AG04450 (cell line): ENCODE results near the gene AKAP12. TPM values are rescaled to one million over a fixed set of nuclear protein-coding genes. Genes with fewer than 3 reads are reported as not detected.

ENCODE experiments used
- CTCF ChIA-PET: fragments of 300-600, 350-600 bp; formaldehyde crosslinking; extraction: SDS; loops from one replicate; lab custom pipeline; 2022; ENCODE audit warnings: antibody characterized with exemption, inconsistent platforms; lab: Charles Lee
- POLR2A ChIA-PET: fragments of 350-600 bp; formaldehyde crosslinking; extraction: SDS; loops from one replicate; lab custom pipeline; 2021; ENCODE audit warnings: antibody characterized with exemption, inconsistent platforms; lab: Yijun Ruan, JAX
- DNase-seq: peaks from one replicate; pipeline ENCODE4 v3.0.0-alpha.2; 2011; ENCODE audit warnings: low read depth, low spot score
- H3K27ac ChIP-seq: one replicate; pipeline ENCODE4 v1.5.1; 2012; ENCODE audit warnings: low read depth, low read length, control low read depth
- H3K27me3 ChIP-seq: one replicate; pipeline ENCODE4 v1.6.0; 2012; ENCODE audit warnings: low read length; ENCODE audit not compliant: control insufficient read depth, insufficient read depth
- H3K4me3 ChIP-seq: 2 replicates; pipeline ENCODE4 v1.5.1; 2011; ENCODE audit warnings: mild to moderate bottlenecking, low read depth, low read length, control low read depth
- H3K9me3 ChIP-seq: 2 replicates; pipeline ENCODE4 v1.5.1; 2012; ENCODE audit warnings: low read length; ENCODE audit not compliant: control insufficient read depth, insufficient read depth
- CTCF ChIP-seq: IDR thresholded peaks from 2 replicates; pipeline ENCODE4 v1.5.1; 2011; ENCODE audit warnings: low read depth, low read length, control low read depth, inconsistent platforms
- polyA plus RNA-seq: library from polyadenylated mRNA; depleted of rRNA; stranded (reverse); fragments of >200 nt; gene quantifications from 2 replicates; pipeline ENCODE4 v1.2.3, GENCODE V29; 2011

Gene AKAP12
- polyA plus RNA-seq, 1 experiment, result 73.2 TPM

DNA sequence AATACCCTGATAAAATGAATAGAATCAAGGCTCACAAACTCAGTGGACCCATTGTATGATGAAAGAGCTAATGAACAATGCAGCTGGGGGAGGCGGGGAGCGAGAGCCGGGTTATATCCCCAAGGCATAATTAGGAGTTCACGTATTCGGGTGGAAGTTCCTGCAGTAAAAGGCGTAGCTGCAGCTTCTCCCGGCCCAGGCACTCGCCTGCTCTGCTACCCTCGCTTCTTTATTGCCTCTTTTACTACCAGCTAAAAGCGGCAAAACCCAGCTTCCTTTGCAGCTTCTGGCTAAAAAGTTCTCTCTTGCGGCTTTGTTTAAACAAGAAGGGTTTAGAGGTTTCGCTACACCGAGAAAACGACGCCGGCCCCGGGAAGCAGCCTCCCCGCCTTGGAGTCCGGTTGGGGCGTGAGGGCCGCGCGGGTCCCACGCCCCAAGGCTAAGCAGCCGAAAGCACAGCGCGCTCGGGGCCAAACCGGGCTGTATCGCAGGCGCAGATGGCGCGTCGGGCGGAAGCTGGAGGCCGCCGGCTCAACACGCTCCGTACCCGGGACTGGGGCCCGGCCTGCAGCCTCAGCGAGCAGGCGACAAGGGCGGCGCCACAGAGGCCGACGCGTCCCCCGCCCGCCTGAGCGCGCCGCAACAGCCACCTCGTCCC, 150.0 kb downstream of the AKAP12 start:
- ChIA-PET POLR2A (interaction anchor here (0.7 to 1.1 kb wide), 5 partner anchors 17 to 524 kb away, joined by 4 to 5 read pairs (median 4); partner anchors contain the start of gene MTHFD1L), CTCF (interaction anchor here (0.9 to 1.6 kb wide), 3 partner anchors 11 to 499 kb away, joined by 3 to 6 read pairs (median 3); no protein-coding TSS in a partner anchor)
- no peak for DNase-seq
- peak overlapping the region; percentile 94 for H3K27ac ChIP-seq
- peak overlapping the region; percentile 71 for H3K4me3 ChIP-seq
- H3K9me3 ChIP-seq, result no peaks in the 10 kb centered on the region
- no peaks in the 10 kb centered on the region for H3K27me3 ChIP-seq
- no peak for TF ChIP-seq CTCF

DNA sequence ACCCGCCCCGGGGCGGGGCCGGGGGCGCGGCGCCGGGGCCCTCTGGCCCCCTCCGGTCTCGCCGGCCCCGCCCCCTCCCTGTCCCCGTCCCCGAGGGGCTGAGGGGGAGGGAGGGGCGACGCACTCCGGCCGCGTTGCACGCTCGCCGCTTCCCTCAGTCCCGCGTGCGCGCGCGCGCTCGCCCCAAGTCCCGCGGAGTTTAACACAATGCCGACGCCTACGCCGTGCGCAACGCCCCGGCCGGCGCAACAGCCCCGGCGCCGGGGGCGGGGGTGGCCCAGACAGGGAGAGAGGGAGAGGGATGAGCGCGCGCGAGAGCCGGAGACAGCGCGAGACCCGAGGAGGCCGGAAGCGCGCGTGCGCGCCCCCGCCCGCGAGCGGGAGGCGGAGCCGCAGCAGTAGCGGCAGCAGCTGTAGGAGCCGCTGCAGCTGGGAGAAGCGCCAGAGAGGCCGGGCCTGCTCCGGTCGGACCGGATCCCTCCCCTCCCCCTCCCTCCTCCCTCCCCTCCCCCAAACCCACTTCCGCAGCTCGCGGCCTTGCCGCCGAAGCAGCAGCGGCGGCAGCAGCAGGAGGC, 150.6 kb downstream of the AKAP12 start:
- DNase-seq, result peak; percentile 94
- Histone ChIP-seq H3K27ac (peak overlapping the region; percentile 75), H3K4me3 (peak overlapping the region; percentile 72), H3K9me3 (no peaks in the 10 kb centered on the region), H3K27me3 (no peaks in the 10 kb centered on the region)
- POLR2A ChIA-PET, result interaction anchor here (0.7 to 1.1 kb wide), 4 partner anchors 16 to 524 kb away, joined by 3 to 5 read pairs (median 4); partner anchors contain the start of gene MTHFD1L
- CTCF ChIA-PET, result interaction anchor here (0.7 to 1.6 kb wide), 5 partner anchors 12 to 500 kb away, joined by 3 to 6 read pairs (median 3); no protein-coding TSS in a partner anchor
- TF ChIP-seq CTCF, result no peak

- H3K27ac ChIP-seq, result peak overlapping the region; percentile 83
- ChIA-PET POLR2A (interaction anchor here (0.7 to 1.1 kb wide), 3 partner anchors 15 to 525 kb away, joined by 3 to 5 read pairs (median 4); partner anchors contain the start of gene MTHFD1L), CTCF (interaction anchor here (0.7 to 1.5 kb wide), 2 partner anchors 15 to 50 kb away, joined by 3 to 4 read pairs; no protein-coding TSS in a partner anchor)
- peak overlapping the region; percentile 72 for H3K4me3 ChIP-seq
- peak; percentile 32 for DNase-seq
- no peak for TF ChIP-seq CTCF
- no peaks in the 10 kb centered on the region for H3K9me3 ChIP-seq
- no peaks in the 10 kb centered on the region for H3K27me3 ChIP-seq
These were observed 151.2 kb downstream of the AKAP12 start for GRCh38 chr6:151390851-151391470.

GRCh38 chr6:151391471-151392413, 152.0 kb downstream of the AKAP12 start, which contains the start of gene ZBTB2:
TSS of gene ZBTB2 (minus strand) at chr6:151391559. CDS start at chr6:151373637, 17,922 bp downstream.
- peak; percentile 75 for DNase-seq
- POLR2A ChIA-PET, result no interaction called here
- CTCF ChIA-PET, result interaction anchor here (0.7 to 1.6 kb wide), 3 partner anchors 13 to 49 kb away, joined by 3 to 4 read pairs (median 3); no protein-coding TSS in a partner anchor
- TF ChIP-seq CTCF, result no peak
- H3K9me3 ChIP-seq, result no peaks in the 10 kb centered on the region
- H3K27ac ChIP-seq, result peak within 1 kb of the TSS; percentile 83
- no peaks in the 10 kb centered on the region for H3K27me3 ChIP-seq
- H3K4me3 ChIP-seq, result peak within 1 kb of the TSS; percentile 72
